Midbrain (tissue), 1 donor: ENCODE results near the gene TMTC4.
A peak's percentile ranks its signal among the peaks of the same experiment; 100 is the strongest.

Source experiments
- DNase-seq: peaks from one replicate; lab custom pipeline; 2025; lab: John Stamatoyannopoulos, UW

Gene TMTC4

DNA sequence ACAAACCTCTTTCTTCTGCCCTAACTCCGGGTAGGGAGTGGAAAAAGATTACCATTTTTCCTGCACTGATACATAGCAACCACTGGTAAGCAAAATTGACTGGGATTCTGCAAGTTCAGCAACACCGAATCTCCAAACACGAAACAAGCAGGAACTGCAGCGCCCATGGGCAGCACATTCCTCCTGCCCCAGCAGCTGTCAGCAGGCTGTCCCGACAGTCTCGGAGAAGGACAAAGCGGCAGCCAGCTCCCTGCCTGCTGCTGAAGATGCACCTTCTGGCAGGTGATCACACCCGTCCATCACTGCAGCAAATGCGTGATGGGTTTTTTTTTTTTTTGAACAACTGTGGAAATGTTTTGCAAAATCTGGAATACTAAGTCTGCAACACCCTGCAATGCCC is 6.7 kb downstream of the TMTC4 start:
- DNase-seq: no peak

- no peak for DNase-seq
Measured at GRCh38 chr13:100666124-100666523, 8.5 kb downstream of the TMTC4 start.

DNA sequence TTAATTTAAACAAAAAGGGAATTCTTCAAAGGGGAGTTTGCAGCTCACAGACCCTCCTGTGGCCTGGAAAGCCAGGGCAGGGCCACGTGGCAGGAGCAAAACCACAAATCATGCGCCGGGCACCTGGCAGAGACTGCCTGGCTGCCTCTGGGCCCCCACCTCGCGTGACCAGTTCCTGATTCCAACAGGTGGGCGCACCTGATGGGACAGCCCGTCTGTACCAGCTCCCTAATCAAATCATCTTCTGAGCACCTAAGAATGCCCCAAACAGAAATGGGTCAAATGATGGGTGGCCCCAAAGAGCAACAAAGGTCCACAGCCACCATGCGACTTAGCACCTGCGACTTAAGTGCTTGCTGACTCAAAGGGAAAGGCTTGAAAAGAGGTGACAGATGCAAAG is 9.2 kb downstream of the TMTC4 start:
- no peak for DNase-seq

- no peak for DNase-seq
Measured at GRCh38 chr13:100664171-100664900, 10.3 kb downstream of the TMTC4 start.

GRCh38 chr13:100662468-100663211 is 12.0 kb downstream of the TMTC4 start:
- no peak for DNase-seq

DNA sequence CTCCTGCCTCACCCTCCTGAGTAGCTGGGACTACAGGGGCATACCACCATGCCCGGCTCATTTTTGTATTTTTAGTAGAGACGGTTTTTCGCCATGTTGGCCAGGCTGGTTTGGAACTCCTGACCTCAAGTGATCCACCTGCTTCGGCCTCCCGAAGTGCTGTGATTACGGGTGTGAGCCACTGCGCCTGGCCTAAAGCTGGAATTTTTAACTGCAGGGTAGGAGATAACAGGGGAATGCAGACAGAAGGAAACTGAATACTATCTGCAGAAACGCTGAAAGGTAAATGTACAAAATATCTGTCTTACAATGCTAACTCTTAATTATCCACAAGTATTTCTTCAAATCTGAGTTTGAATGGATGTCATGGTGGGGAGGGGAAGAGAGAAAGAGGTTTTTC is 13.8 kb downstream of the TMTC4 start:
- DNase-seq: no peak

DNA sequence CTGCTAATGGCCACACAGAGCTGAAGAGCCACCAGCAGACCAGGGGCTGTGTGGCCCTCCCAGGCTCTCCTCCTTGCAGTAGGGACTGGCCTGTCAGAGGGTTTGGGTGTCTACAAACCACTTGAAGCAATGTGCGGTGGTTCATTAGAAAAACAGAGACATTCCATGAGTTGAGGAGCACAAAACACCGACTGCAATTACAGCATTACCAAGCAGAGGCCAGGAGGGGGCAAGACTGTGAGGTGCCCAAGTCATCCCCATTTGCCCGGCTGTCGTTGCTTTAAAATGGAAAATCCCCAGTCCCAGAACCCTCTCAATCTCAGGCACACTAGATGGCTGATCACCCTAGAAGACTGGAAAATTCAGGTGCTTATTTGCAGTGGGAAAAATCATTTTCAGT is 15.0 kb downstream of the TMTC4 start:
- no peak for DNase-seq

DNA sequence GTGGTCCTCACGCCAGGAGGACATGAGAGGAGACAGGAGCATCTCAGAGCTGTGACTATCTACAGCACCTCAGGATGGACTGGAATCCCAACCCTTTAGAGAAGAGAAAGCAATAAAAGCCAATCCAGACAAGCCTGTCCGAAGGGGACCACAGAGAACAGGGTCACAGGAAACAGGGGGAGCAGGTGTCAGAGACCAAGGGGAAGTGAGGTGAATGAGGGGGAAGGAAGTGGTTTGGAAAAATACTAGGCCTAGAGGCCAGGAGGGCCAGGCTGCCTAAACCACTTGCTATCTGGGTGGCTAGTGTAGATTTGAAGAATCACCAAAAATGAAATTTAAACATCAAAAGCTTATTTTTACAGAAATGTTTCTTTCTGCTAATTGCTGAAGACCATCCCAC is 16.2 kb downstream of the TMTC4 start:
- DNase-seq: no peak

DNA sequence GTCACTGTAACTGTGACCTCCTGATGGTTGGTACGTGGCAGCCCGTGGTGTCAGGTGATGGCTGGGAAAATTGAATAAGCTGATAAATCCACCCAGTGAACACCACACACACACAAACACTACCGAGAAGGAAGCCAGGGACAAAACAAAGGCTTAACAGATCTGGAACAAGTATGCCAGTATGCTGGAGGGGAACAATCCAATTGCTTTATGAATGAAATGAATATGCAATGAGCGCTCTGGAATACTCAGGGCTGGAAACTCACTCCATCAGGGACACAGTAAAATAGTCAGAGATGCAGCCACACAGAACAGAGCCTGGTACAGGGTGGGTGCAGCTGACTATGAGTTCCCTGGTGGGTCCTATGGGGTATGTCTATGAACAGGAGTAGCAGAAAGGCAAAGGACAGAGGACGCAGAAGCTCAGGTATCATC is 16.7 kb downstream of the TMTC4 start:
- peak; percentile 89 for DNase-seq

DNA sequence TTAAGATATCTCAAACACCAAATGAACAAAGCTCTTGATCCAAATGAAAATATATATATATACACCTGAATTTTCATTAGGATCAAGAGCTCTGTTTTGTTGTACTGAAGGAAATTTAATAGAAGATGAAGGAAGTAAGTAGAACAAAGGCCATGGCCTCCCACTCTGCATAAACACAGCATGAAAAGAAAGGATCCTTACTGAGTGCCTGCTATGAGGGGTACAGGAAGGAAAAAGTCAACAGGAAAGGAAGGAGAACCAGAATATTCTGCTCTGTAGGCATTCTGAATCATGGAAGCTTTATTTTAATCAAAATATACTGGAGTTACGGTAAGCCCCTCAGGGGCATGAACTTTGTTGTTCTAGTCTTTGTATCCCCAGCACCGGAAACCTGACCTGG is 22.1 kb downstream of the TMTC4 start:
- DNase-seq: no peak

- DNase-seq: peak; percentile 84
Measured at GRCh38 chr13:100650326-100650725, 24.3 kb downstream of the TMTC4 start.

DNA sequence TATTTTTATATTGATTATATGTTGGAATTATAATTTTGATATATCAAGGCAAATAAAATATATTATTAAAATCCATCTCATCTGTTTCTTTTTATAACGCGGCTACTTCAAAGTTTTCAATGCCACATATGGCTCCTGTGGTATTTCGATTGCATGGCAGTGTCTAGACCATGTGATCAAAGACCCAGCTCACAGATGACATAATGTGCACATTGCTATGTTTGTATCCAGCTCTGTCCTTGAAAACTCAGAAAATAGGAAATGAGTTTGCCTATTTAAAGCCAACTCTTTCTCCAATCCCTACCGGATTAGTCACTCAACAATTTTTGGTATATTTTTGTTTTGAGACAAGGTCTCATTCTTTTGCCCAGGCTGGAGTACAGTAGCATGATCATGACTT is 26.2 kb downstream of the TMTC4 start:
- no peak for DNase-seq

DNA sequence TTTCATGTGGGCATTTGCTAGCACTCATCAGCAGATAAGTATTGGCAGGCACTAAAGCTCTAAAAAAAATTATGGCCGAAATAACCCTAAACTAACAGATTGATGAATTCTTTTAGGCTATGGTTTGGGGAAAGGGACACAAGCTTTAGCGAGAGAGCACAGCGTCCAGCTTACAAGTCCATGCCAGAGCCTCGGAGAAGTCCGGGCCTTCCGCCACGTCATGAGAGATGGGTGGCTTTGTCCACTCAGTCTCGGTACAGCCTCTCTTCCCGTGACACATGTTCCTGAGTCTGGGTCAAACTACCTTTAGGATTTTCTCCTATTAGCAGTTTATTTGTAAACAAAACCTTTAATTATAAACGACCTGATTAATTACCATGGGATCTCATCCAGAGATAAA is 27.7 kb downstream of the TMTC4 start:
- no peak for DNase-seq

- peak; percentile 75 for DNase-seq
Measured at GRCh38 chr13:100646030-100646673, 28.4 kb downstream of the TMTC4 start.

DNA sequence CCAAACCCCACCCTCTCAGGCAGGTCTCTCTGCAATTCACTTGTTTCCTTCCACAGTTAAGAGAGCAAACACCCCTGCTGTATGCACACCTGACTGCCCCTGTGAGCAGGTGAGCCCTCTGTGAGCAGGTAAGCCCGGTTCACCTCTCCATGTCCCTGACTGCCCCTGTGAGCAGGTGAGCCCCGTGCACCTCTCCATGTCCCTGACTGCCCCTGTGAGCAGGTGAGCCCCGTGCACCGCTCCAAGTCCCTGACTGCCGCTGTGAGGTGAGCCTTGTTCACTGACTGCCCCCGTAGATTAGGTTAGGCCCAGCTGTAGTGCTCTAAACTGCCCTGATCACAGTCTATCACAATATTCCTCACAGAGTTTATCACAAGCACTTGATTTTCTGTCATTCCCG is 29.2 kb downstream of the TMTC4 start:
- no peak for DNase-seq

GRCh38 chr13:100644371-100644770 is 30.2 kb downstream of the TMTC4 start:
- no peak for DNase-seq

DNA sequence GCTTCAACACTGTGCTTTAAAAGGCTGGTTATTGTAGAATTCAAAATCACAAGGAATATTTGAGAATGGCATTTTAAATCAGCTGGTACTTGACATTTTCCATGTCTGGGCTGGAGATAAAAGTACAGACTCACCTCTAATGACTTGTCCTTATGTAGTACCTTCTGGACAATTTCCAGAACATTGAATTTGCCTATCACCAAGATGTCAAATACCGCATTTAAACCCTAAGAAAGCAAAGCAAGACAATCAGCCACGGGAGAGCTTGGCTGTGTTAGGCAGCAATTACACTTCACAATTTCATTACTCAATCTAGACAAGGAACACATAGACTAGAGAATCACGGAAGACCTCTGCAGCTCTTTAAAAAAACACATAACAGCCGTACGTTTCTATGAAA is 36.8 kb downstream of the TMTC4 start:
- DNase-seq: no peak

DNA sequence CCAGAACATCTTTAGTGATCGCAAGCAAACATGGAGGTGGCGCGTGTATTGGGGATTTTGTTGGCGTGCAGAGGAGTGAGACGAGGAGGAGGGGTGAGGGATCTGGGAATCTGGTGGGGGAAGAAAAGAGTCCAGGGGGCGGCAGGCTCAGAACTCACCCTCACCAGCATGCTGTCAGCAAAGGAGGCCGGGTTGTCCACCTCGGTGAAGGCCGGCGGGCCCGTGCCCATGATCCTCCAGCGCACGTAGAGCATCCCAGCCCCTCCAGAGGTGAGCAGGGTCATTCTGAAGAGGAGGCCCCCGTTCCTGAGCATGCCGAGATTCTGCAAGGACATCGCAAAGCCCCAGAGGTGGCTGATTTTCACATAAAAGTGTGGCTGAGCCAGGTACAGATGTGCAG is 37.2 kb downstream of the TMTC4 start:
- DNase-seq: no peak

- peak; percentile 57 for DNase-seq
Measured at GRCh38 chr13:100636441-100636840, 38.2 kb downstream of the TMTC4 start.

DNA sequence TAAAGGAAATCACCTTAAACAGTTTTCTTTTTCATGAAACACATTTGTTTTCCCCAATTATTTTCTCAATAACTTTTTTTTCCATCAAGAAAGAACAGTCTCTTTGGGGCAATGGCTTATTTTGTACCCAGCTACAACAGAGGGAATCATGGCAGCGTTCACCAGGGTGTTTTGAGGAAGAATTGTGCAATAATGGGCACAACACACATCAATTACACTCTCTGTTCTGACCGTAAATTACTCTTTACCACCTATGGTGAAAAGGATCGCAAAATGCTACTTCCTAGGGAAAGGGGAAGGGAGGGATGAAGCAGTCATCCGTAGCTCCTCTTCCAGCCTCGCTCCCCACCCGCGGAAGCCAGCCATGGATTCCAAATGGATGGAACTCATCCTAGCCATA is 38.6 kb downstream of the TMTC4 start:
- DNase-seq: no peak

GRCh38 chr13:100634696-100635095 is 39.9 kb downstream of the TMTC4 start:
- DNase-seq: no peak

DNA sequence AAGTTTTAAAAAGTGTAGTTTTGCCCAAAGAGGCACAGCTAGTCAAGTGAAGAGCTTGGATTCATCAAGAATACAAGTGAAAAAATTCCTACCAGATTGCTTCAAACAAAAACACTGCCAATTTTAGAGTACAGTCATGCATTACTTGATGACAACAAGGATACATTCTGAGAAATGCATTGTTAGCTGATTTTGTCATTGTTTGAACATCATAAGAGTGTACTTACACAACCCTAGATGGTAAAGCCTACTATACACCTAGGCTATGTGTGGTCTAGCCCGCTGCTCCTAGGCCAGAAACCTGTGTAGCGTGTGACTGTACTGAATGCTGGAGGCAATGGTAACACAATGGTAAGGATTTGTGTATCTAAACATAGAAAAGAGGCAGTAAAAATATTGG is 41.1 kb downstream of the TMTC4 start:
- no peak for DNase-seq

GRCh38 chr13:100630555-100630954 is 44.0 kb downstream of the TMTC4 start:
- DNase-seq: peak; percentile 62
